Middle frontal gyrus (tissue), 1 donor: ENCODE measurements around the gene TRAF5.

Experiments
- DNase-seq: peaks from one replicate; pipeline ENCODE4 v3.0.0-alpha.2; 2015; ENCODE audit warnings: low spot score; ENCODE audit errors: extremely low spot score

Gene TRAF5

DNA sequence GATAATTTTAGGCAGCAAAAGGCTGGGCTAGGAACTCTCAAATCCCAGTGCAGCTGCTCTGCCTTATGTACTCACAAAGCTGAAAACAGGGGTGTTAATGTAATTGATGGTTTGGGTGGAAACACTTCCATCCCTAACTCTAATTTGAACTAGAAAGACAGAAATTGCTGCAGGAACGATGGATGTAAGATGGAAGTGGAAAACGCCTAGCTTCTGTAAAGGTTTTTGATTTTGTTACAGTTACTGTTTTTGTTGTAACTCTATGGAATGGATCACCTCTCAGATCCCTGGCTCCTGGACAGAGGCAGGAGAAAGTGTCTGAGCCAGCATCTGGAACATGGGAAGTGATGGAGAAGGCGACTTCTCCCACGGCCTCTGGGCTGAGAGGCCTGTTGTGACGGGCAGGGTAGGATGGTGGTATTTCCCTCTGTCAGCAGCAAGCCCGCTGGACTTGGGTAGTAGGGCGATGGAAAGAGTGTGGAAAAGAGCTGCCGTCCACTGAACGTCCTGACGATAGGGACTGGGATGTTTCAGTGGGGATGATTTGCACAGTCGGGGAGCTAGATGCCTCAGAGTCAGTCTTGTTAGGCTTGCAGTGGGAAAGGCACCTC is 1.6 kb downstream of the TRAF5 start:
- no peak for DNase-seq

DNA sequence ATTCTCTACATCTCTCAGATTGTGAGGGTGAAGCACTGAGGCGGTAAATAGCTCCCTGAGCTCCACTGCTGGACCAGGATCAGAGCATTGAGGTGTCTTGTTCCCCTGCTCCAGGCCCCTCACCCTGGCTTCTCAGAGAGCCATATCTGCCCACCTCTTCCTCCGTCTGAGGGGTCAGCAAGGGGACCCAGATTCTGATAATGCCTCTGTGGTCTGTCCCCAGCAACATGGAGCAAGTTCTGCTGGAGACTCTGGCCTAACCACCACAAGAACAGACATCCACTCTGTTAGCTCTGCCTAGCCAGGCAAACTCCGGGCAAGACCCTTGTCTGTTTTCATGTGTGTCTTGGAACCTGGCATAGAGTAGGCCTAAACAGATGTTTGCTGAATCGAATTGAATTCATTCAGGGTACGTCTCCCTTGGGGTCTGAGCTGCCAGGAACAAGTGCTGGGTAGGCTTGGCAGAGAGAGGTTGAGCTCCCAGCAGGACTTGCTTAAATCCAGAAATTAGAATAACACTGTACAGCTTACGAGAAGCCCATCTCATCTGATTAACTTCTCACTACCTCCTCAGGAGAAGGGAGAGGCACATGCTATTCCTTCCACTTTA is 2.3 kb downstream of the TRAF5 start:
- no peak for DNase-seq

DNA sequence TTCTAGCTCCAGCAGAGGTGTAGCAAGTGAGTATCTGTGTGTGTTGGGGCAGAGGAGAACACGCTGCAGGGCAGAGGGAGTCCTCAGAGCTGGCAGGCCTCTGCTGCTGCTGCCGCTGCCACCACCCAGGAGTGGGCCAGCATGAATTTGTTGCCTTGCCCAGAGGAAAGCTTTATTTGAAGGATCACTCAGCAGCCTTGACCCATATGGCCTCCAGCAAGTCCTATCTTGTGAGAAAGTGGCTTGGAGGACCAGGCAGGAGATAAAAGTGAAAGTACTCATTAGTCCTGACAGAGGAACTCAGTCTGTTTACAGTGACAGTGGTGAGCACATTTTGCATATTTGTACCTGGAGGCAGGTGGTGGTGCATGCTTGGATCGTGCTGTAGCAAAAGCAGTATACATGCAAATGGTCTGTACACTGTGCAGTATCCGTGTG is 3.1 kb downstream of the TRAF5 start:
- no peak for DNase-seq

DNA sequence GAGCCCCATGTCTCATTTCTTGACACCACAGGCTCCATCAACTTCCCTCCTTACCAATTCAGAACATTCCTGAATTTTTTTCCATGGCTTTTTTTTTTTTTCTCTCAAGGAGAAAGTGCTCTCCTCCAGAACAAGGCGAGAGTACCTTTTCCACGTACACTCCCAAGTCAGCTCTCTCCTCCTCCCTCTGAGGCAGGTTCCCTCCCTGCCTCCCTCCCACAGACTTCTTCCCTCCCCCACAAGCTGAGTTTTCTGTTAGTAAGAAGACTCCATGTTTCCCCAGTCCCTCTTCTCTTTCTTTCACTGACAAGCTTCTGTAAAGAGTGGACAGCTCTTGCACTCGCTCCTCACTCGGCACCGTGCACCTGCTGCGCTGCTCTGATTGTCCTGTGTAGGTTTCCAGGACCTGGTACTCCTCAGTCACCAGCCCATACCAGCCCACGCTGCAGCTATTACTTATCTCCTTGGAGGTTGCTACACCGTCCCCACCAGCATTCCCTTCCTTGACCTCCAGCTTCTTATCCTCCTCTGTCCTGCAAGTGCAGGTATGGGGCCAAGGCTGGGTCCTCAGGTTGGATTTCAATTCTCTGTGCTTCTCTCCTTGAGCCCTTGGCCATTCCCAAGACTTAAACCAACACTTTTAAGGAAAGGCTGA is 3.8 kb downstream of the TRAF5 start:
- DNase-seq = no peak

DNA sequence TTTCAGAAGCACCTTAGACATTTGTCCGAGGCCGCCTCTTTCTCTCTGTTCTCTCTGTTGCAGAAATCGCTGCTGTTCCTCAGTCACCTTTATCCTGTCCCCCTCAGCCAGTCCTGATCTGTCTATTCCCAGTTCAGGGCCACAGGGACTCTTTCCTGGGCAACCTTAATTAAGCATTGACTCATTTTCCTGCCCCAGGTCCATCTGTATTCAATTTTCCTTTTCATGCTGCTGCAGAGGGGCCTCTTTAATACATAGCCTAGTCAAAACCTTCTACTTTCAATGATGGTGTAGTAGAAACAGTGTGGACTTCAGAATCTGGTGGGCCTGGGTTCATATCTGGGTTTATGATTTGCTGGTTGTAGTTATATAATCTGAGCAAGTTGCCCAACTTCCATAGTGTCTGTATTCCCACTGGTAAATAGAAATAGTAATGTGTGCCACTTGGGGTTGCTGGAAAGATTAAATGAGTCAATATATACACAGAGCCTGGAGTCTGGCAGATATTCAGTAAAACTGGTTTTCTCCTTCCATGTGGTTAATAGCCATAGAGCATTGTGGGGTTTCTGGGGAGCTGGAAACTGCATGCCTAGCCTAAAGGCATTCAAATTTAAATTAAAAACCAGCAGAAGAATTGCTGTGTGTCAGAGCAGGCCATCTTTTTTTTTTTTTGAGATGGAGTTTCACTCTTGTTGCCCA is 4.5 kb downstream of the TRAF5 start:
- DNase-seq = no peak

DNA sequence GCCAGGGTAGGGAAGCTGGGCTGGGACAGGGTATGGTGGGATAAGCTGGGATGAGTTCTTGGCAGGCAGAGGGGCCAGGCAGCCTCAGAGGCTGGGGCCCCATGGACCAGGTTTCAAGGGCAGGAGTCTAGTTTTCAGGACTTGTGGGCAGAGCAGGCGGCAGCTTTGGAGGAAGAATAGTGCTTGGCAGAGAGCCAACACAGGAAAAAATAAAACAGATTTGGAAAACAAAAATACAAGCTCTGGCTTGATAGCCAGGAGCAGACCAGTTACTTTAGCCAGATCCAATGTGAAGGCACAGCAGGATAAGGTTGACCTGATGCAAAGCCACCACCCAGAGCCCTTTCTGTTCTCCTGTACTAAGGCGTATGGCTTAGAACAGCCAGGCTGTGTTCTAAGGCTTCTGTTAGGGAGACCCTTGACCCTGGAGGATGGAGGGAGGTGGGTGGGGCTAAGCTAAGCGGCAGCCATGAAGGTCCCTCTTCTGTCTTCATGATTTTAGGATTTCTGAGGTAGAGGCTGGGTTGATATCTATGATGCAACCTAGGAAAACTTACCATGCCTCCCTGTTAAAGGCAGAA is 5.5 kb downstream of the TRAF5 start:
- DNase-seq = no peak

DNA sequence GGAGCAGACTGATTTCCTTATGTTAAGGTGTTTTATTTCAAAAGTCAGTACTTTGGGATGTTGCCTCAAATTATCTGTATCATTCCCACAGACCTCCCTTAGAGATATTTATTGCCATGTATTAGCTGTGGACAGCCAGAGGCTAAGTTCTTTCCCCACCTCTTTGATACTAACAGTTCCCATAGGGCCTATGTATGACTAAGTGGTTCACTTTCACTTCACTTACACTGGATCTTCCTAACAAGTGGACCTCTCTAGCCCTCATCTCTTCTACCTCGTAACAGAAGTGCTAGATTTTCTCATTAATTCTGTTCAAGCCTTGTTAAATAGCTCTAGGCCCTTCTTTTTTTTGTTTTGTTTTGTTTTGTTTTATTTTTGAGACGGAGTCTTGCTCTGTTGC is 6.2 kb downstream of the TRAF5 start:
- no peak for DNase-seq

DNA sequence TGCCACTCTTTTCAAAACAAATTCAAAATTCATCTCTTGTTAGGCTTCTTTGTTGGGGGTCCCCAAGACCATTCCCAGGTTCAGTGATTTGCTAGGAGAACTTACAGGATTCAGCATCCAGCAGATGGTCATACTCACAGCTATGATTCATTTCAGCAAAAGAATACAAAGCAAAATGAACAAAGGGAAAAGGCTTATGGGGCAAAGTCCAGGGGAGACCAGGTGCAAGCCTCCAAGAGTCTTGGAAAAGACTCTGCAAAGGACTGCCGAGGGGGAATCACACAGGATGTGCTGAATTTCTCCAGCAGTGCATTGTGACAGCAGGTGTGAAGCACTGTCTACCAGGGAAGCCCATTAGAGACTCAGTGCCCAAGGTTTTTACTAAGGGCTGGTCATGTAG is 7.3 kb downstream of the TRAF5 start:
- DNase-seq = no peak

DNA sequence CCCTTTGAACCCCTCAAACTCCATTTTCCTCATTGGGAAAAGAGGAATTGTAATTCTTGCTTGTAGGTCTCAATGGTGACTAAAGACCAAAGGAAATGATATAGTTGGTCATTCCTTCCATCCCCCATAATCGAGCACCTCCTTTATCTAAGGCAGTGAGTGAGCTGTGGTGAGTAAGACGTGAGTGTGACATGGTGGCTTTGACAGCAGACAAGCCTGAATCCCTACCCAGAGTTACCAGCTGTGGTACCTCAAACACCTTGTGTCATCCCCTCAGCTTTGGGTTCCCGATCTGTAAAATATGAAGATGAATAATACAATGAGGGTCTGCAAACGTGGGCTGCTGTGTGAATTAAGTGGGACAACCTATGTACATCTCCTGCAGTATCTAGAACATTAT is 8.4 kb downstream of the TRAF5 start:
- DNase-seq = no peak

DNA sequence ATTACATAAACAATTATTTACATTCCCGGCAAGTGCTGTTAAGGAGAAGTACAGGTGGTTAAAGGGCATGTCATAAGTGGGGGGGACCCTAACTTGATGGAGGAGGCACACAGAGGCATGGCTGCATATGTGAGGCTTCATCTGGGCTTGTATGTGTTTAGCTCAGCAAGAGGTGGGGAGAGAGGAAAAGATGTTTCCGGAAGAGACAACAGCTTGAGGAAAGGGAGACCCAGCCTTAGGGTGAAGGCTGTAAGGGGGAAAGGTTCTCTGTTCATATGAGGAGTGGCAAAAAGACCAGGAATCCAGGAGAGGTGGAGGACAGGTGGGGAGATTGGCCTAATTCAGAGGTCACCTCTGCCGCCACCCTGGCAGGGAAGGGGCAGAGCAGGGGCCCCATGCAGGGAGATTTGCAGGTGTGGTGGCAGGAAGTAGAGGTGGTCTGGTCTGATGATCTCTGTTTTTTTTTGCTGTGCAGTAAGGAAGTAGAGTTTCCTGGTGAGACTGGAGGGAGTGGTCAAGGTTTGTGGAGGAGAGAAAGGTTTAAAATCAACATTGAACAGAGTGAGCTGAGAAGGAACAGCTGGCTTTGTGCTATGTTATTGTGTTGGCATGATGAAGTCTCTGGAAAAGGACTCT is 9.0 kb downstream of the TRAF5 start:
- DNase-seq = no peak

DNA sequence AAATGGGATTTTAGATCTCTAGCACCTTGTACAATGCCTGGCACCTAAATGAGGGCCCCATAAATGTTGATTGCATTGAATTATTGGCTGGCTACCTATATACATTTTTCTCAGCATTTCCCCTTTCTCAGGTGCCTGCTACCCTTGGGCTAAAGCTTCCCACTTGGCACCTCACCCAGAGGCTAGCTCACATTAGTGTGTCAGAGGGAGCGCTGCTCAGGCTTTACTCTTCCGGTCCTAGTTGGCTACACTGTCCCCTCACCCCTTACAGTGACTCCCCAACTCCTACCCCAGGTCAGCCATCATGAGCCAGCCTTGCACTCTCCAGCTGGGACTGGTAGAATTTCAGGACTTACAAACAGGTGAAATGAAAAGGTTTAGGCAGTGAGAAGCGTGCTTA is 9.5 kb downstream of the TRAF5 start:
- no peak for DNase-seq

DNA sequence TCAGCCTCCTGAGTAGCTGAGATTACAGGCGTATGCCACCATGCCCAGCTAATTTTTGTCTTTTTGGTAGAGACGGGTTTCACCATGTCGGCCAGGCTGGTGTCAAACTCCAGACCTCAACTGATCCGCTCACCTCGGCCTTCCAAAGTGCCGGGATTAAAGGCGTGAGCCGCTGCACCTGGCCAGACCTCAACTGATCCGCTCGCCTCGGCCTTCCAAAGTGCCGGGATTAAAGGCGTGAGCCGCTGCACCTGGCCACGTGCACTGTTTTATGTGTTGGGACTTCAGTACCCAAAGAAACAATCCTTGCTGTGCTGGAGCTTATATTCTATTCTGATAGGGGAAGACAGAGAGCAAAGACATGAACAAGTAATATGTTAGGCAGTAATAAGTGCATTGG is 10.1 kb downstream of the TRAF5 start:
- DNase-seq = no peak

DNA sequence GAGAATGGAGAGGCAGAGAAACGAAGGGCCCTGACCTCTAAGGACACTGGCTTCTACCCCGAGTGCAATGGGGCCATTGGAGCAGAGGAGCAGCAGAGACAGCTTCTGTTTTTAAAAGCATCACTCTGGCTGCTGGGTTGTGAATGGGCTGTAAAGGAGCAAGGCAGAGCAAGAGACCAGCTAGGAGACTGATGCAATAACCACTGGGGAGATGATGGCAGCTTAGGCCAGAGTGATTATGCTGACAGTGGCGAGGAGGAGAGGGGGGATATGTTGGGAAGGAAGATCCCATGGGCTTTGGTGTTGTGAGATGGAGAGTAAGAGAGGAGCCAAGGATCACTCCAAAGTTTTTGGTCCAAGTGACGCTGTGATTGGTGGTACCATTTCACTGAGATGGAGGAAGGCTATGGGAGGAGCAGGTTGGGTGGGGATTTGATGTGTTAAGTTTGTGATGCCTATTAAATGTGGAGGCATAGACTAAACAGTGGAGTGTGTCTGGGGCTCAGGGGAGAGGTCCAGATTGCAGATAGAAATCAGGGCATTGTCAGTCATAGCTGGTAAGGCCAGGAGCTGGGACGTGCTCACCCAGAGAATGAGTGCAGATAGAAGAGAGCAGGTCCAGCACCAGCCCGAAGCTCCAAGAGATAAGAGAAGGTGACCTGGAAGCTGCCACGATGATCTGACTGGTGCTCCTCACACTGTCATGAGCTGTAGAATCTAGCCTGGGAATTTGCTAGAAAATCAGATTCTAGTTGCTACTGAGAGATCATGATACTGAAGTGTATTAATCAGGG is 11.0 kb downstream of the TRAF5 start:
- DNase-seq = no peak

DNA sequence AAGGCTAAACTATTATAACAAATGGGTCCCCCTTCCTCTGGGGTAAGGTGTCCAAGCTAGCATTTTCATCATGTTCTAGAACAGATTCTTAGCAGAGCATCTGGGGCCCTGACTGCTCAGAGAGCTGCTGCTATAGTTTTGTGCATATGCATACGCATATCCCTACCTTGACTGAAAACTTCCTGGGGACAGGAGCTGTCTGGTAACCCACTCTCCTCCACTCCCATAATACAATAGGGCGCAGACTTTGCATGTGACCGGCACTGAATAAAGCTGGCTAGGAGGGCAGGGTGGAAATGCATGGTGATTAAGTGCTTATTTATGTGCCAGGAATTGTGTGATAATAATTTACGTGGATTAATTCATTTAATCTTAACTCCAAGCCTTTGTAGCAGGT is 11.6 kb downstream of the TRAF5 start:
- no peak for DNase-seq

DNA sequence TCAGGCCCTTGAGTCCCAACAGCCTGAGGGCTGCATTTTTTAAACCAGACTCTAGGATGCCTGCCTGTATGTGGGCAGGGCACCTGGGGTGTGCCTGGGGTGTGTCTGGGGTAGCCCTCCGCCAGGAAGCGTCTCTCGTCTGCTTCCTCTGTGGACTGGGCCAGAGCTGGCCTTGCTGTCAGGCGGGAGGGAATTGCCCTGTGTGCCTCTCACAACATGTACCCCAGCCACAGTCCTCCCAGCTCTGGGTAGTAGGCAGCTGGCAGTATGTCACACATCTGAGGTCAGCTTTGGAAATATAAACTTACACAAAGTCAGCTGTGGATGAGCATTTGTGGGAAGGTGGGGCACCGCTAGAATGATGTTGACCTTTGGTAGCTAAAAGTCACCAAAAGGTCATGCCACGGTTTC is 13.0 kb downstream of the TRAF5 start:
- no peak for DNase-seq

DNA sequence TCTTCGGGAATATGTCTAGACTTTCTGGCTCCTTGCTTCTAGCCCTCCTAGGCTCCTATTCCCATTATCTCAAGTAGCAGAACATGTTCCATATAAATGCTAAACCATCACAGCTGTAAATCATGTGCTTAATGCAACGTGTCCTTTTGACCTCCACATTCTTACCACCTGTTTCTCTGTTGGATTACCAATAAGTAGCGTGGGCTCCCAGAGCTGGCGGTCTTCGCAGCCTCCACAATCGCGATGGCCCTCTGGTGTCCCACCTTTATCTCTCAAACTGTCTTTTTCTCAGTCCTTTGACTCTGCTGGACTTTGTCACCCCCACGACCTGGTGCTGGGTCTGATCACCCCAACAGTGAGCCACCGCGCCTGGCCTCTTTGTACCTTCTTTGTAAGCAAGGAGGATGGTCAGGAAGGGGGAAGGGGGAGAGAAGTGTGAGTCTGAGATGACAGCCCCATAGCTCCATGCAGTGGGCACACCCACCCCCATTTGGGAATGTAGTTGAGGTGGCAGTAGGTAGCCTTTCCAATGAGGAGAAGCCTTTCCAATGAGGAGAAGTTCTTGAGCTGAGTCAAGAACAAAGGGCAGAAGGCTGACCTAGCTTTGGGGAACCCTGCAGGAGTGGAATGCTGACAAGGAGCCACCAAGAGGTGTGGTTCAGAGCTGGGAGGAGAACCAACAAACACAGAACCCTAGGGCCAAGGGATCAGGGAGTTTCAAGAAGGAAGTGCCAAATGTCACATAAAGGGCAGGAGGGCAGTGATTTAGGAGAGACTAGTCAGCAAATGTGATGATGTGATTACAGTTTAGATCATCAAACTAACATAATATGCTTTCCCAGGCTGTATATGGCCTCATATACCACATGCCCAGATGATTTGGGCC is 14.2 kb downstream of the TRAF5 start:
- DNase-seq = no peak

DNA sequence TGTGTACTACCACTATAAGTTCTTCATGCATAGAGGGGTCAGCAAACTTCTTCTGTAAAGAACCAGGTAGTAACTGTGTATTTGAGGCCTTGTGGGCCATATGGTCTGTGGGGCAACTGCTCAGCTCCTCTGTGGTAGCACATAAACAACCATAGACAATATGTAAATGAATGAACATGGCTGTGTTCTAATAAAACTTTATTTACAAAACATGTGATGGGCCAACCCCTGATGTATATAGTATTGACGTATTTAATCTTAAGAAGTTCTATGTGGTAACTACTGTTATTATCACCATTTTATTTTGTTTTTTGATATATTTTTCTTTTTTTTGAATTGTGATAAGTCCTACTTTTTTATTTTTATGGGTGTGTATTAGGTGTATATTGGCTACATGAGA is 15.4 kb downstream of the TRAF5 start:
- DNase-seq = no peak

DNA sequence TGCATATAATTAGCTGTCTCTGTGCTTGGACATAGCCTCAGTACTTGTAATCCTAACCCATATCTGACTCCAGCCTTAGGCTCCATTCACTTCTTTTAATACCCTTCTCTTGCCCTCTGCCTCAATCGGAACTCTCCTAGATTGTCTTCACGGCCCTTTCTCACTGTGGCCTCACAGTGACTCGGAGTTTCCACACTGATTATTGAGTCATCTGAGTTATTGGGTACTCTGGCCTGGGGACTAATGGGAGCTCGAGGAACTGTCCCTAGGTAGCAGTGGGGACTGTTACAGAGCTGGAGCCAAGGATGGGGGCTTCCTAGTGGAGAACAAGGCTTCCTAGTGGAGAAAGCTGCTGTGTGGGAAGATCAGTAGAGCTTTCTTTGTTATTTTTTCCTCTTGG is 17.0 kb downstream of the TRAF5 start:
- no peak for DNase-seq

DNA sequence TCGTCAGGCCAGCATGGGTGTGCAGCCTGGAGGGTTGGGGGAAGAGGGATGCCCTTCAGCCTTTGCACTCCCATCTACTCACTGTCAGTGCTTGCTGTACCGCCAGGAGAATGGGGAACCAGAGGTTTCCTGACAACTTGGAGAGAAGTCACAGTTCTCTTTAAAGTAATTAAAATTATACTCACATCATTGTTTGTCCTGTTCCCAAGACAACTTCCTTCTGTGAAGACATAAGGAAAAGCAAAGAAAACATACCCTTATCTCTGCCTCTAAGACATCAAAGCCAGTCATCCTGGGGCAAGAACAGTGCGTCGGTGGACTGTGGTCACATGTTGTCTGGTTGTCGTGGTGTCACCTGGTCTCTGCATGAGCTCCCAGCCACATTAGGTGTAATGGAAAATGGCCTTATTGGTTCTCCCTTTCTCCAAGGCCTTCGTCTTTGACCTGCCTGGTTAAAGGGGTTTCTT is 17.6 kb downstream of the TRAF5 start:
- DNase-seq = no peak

DNA sequence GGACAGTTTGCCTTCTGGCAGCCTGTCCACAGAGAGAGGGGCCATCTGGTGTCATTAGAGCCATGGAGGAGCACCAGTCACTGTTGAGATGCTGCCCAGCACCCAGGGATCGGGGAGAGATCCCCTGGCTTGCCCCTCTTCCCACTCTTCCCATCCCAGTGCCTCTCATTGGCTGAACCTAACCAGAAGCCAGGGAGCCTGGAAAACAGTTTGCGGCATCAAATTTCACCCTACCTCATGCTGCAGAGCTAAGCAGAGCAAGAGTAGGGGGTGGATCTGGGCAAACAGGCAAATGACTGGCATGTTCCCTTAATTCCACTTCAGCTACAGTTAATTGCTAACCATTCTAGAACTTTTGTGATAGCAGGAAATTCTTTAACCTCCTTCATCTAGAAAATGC is 19.1 kb downstream of the TRAF5 start:
- no peak for DNase-seq
